GM08714 (cell line): Measurements from ENCODE around the gene SAMD5.

Source experiments
- H3K4me3 ChIP-seq: fragments of 200-500 bp; sonication (Bioruptor generic); 2 replicates; pipeline ENCODE4 v1.5.1; 2014; ENCODE audit warnings: mild to moderate bottlenecking, low read length, inconsistent platforms
- ZNF274 ChIP-seq: IDR thresholded peaks from 2 replicates; pipeline ENCODE4 v1.6.1; 2012; ENCODE audit warnings: mild to moderate bottlenecking, low read depth, low read length

The SAMD5 gene

DNA sequence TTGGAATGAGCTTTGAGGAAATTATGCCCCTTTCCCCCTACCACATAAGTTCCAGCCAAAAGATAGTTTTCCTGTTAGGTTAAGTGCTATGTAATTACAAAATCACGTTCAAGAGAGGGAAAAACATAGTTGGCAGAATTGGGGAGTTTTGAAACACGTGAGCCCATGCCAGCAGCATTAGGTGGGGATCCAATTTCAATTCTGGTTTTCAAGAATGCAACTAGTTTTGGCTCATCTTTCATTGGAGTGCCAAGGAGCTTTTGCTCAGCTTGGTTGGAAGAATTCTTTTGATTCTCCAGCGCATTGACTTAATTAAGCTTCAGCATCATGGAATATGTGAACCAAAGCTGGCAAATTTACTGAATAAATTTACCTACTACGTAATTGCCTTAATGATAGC is 95.9 kb downstream of the SAMD5 start:
- TF ChIP-seq ZNF274 = no peak
- H3K4me3 ChIP-seq = no peak overlapping the region

DNA sequence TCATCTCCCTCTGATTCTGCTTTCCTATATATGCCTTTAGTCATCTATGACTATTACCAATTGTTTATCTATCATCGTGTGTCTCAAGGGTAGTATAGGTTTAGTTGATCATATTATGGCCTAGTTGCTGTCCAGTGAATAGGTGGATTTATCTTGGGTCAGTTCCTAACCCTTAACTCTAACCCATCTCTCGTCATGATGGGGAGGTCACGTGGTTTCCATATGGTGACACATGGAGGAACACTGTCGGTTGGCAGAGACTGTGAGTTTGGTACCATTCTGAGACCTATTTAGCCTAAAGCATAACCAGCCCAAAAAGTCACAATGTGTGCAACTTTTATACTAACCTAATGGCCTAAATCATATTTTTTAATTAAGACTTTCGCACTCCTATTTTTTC is 103.5 kb downstream of the SAMD5 start:
- TF ChIP-seq ZNF274 = no peak
- H3K4me3 ChIP-seq = no peak overlapping the region

DNA sequence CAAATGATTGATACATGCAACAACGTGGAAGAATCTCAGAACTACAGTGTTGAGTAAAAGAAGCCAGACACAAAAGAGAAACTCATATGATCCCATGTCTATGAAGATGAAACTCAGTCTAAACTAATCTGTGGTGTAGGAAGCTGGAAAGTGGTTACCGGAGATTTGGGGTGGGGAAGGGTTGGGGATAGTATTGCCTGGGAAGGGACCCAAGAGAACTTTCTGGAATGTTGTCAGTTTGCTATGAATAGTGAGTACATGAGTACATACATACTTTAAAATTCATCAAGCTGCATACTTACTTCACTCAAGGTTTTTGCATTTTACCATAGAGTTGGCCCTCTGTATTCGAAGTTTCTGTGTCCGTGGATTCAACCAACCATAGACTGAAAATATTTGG is 106.0 kb downstream of the SAMD5 start:
- no peak overlapping the region for H3K4me3 ChIP-seq
- no peak for TF ChIP-seq ZNF274

DNA sequence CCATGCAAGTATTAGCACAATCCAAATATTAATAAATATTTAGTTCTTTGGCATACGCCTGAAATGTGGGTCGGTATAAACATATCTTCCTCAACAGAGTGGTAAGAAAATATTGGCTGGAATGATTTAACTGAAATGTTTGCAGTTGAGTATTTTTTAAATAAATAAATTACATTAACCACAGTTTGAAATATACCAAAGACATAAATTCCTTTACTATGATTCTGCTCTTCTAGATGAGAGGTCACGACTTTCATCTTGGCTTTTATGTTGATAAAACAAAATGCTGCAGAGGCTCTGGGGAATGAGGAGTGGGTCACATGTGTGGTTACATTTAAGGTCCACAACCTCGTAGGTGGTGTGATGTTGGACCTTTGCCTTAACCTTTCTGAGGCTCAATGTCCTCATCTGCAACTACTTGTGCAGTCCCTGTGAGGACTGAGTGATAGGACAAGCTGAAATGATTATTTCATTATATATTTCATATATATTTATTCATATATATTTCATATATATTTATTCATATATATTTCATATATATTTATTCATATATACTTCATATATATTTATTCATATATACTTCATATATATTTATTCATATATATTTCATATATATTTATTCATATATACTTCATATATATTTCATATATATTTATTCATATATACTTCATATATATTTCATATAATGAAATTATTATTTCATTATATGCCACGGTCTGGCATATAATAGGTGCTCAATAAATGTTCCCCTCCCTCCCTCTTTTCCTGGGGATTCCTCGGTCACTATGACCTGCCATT is 107.4 kb downstream of the SAMD5 start:
- no peak overlapping the region for H3K4me3 ChIP-seq
- no peak for TF ChIP-seq ZNF274

DNA sequence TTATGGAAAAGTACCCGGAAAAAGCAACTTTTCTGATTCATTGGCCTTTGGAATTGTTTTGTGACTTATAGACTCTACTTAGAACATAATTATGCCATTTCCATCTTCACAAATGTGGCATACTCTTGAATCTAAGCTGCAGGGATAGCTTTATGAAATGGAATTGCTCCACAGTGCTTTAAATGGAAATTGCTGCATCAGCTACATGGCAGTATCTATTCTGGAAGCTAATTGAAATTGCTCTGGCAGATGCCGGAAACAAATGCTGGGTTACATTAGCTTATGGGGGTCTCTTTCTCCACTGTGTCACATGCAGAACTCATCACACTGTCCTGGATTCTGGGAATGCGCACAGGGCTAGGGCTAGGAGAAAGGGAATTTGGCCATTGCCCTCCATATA is 108.9 kb downstream of the SAMD5 start:
- H3K4me3 ChIP-seq = no peak overlapping the region
- TF ChIP-seq ZNF274 = no peak

DNA sequence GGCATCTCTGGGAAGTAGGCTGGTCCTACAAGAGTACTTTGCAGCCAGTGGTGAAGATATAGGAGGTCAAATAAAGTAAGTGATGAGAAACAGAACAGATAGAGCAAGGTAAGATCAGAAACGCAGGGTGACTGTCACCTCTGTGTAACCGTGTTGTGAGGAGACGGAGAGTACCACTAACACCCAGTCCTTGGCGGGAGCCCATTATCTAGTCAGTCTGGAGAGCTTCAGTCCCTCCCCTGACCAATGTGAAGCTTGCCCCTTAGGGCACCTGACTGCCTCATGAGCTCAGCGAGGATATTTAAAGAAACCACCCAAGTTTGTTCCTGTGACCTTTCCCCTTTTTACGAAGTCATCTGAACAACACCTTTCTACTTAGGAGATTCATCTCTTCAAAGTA is 110.0 kb downstream of the SAMD5 start:
- no peak for TF ChIP-seq ZNF274
- no peak overlapping the region for H3K4me3 ChIP-seq

DNA sequence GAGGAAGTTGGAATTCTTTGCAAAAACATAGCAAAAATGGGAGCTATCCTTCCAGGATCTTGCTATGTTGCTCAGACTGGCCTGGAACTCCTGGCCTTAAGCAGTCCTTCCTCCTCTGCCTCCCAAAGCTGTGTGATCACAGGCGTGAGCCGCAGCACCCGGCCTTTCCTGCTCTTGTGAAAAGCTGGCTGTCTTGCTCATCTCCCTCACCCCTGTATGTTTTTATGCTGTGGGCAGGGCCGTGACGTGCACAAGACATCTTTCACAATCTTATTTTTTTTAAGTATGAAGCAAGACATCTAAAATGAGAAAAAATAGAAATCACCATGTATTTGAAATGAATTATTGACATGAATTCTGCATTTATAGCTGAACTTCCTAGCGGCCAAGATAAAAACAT is 110.4 kb downstream of the SAMD5 start:
- TF ChIP-seq ZNF274 = no peak
- no peak overlapping the region for H3K4me3 ChIP-seq
